ENCODE results near the gene ZC3H12C. TPM values are rescaled to one million over a fixed set of nuclear protein-coding genes. Genes with fewer than 3 reads are reported as not detected.

Gene ZC3H12C
- total RNA-seq, 1 donor from 2014 or later, result 6.3 TPM

DNA sequence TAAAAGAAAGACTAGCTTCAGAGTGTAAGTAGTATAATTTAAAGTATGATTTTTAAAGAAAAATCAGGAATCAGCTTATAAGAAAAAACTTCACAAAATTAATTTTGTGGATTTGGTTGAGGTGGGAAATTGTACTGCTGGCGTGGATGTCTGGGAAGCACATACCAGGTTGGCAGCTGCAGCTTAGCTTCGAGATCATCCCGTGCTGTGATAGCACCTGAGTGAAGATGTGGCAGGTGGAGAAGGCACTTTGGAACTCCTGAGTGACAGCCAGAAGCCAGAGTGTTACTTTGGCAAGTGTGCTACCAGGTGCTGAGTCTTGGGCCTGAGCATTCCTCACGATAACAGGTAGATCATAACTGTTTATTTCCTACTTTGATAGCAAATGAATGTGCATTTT, 17.7 kb downstream of the ZC3H12C start:
- intact Hi-C loops (cut with DNase I), result no loop called here
- Histone ChIP-seq H3K27ac (no peak overlapping the region), H3K4me3 (no peak overlapping the region), H3K36me3 (peaks cover 0 to 4% of the 10 kb centered on the region in 2 donors), H3K27me3 (no peaks in the 10 kb centered on the region), H3K9me3 (peaks cover 0 to 7% of the 10 kb centered on the region in 2 donors), H3K4me1 (peaks cover 0 to 4% of the 10 kb centered on the region in 2 donors)
- DNase-seq (ENCODE audit: low spot score in 2 of 2), result no peak
- TF ChIP-seq, protein P1, sequence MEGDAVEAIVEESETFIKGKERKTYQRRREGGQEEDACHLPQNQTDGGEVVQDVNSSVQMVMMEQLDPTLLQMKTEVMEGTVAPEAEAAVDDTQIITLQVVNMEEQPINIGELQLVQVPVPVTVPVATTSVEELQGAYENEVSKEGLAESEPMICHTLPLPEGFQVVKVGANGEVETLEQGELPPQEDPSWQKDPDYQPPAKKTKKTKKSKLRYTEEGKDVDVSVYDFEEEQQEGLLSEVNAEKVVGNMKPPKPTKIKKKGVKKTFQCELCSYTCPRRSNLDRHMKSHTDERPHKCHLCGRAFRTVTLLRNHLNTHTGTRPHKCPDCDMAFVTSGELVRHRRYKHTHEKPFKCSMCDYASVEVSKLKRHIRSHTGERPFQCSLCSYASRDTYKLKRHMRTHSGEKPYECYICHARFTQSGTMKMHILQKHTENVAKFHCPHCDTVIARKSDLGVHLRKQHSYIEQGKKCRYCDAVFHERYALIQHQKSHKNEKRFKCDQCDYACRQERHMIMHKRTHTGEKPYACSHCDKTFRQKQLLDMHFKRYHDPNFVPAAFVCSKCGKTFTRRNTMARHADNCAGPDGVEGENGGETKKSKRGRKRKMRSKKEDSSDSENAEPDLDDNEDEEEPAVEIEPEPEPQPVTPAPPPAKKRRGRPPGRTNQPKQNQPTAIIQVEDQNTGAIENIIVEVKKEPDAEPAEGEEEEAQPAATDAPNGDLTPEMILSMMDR (IDR thresholded peaks at IDR 0.05), result no peak

GRCh38 chr11:110112457-110112856, 19.3 kb downstream of the ZC3H12C start:
- H3K27ac ChIP-seq, result no peak overlapping the region
- no peak overlapping the region for H3K4me3 ChIP-seq
- H3K27me3 ChIP-seq, result no peaks in the 10 kb centered on the region
- intact Hi-C loops (cut with DNase I), result no loop called here
- TF ChIP-seq, protein P1 (IDR thresholded peaks at IDR 0.05), result no peak
- H3K4me1 ChIP-seq, result peaks cover 0 to 4% of the 10 kb centered on the region in 2 donors
- H3K9me3 ChIP-seq, result no peaks in the 10 kb centered on the region
- peaks cover 0 to 4% of the 10 kb centered on the region in 2 donors for H3K36me3 ChIP-seq
- no peak for DNase-seq (ENCODE audit: low spot score in 2 of 2)

- peaks cover 0 to 4% of the 10 kb centered on the region in 2 donors for H3K36me3 ChIP-seq
- intact Hi-C loops (cut with DNase I), result no loop called here
- H3K27ac ChIP-seq, result no peak overlapping the region
- TF ChIP-seq, protein P1 (IDR thresholded peaks at IDR 0.05), result no peak
- H3K27me3 ChIP-seq, result no peaks in the 10 kb centered on the region
- H3K4me1 ChIP-seq, result peaks cover 0 to 4% of the 10 kb centered on the region in 2 donors
- no peak overlapping the region for H3K4me3 ChIP-seq
- no peak for DNase-seq (ENCODE audit: low spot score in 2 of 2)
- H3K9me3 ChIP-seq, result no peaks in the 10 kb centered on the region
Observed at GRCh38 chr11:110113505-110113904, 20.3 kb downstream of the ZC3H12C start.

DNA sequence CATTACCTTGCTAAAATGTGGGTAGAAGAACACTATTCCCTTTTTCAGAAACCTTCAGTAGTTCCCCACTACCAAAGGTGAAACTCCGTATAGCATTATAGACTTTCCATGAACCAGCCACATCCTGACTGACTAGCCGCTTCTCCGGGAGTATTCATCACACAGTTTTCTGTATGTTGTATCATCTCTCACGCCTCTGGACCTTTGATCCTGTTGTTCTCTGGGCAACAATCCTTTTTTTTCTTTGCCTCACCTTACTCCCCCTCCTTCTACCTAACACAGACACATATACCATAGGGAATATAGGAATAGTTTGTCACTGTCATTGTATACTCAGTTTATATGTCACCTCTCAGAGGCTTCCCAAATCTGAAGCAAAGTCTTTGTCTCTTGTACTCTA, 20.8 kb downstream of the ZC3H12C start:
- Histone ChIP-seq H3K9me3 (no peaks in the 10 kb centered on the region), H3K4me3 (no peak overlapping the region), H3K27ac (no peak overlapping the region), H3K27me3 (no peaks in the 10 kb centered on the region), H3K4me1 (peaks cover 0 to 4% of the 10 kb centered on the region in 2 donors), H3K36me3 (peaks cover 0 to 4% of the 10 kb centered on the region in 2 donors)
- intact Hi-C loops (cut with DNase I), result no loop called here
- TF ChIP-seq, protein P1 (IDR thresholded peaks at IDR 0.05), result no peak
- DNase-seq (ENCODE audit: low spot score in 2 of 2), result no peak

DNA sequence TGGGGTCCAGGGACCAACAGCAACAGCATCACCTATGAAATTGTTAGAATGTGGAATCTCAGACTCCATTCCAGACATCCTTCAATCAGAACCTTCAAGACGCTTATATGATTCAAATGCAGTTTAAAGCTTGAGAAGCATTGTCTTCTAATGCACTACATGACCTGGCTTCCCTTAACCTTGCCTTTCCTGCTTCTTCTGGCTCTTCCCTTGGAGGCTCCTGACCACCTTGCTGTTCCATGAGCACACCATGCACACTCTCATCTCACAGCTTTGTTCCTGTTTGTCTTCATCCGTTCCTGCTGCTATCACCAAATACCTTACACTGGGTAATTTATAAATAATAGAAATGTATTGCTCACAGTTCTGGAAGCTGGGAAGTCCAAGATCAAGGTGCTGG, 26.1 kb downstream of the ZC3H12C start:
- H3K27me3 ChIP-seq, result no peaks in the 10 kb centered on the region
- no peaks in the 10 kb centered on the region for H3K9me3 ChIP-seq
- intact Hi-C loops (cut with DNase I), result no loop called here
- H3K36me3 ChIP-seq, result peaks cover 0 to 4% of the 10 kb centered on the region in 2 donors
- no peak overlapping the region for H3K27ac ChIP-seq
- no peak for DNase-seq (ENCODE audit: low spot score in 2 of 2)
- TF ChIP-seq, protein P1 (IDR thresholded peaks at IDR 0.05), result no peak
- no peak overlapping the region for H3K4me3 ChIP-seq
- H3K4me1 ChIP-seq, result peaks cover 3 to 6% of the 10 kb centered on the region in 2 donors

DNA sequence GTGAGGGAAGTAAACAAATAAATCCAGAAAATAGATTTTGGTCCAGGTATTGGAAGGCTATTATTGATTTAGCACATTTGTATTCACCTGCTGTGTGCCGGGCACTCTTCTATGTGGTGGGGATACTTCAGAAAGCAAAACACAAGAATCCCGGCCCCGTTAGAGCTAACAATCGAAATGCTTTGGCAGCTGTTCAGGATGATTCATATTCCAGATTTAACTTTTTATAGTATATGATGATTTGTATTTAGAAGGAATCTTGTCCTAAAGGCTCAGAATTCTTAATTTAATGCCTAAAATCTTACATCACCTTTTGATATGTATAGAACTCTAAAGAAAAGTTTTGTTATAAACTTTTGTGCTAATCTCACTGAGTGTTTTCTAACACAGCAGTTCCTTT, 28.0 kb downstream of the ZC3H12C start:
- TF ChIP-seq, protein P1 (IDR thresholded peaks at IDR 0.05), result no peak
- no peaks in the 10 kb centered on the region for H3K36me3 ChIP-seq
- H3K27ac ChIP-seq, result no peak overlapping the region
- no peaks in the 10 kb centered on the region for H3K27me3 ChIP-seq
- no peak overlapping the region for H3K4me3 ChIP-seq
- no peak for DNase-seq (ENCODE audit: low spot score in 2 of 2)
- no peaks in the 10 kb centered on the region for H3K9me3 ChIP-seq
- intact Hi-C loops (cut with DNase I), result no loop called here
- peaks cover 3 to 6% of the 10 kb centered on the region in 2 donors for H3K4me1 ChIP-seq
